Posterior vena cava (tissue), 2 donors: ENCODE measurements around the gene JDP2. TPM values are rescaled to one million over a fixed set of nuclear protein-coding genes. Genes with fewer than 3 reads are reported as not detected.
"Not testable (repeated sequence)": the region's sequence is repeated elsewhere in the genome, so short reads cannot be mapped to it uniquely, and the experiment has no call there.

Source experiments
- DNase-seq: peaks from one replicate; pipeline ENCODE4 v3.0.0-alpha.2; 2020; ENCODE audit warnings: low spot score
- intact Hi-C, 2 donors: fragments of 100-400 bp; cut with DNase I; formaldehyde crosslinking; loops; one replicate each; pipeline versions ENCODE4 v1.14.1 to v1.14.2; 2022 to 2023
- long read RNA-seq, 2 donors: library from polyadenylated mRNA; unstranded; transcript quantifications; one replicate each; pipeline ENCODE4 v2.0.0, GENCODE V29; 2020 to 2021
- total RNA-seq, 2 donors: library from RNA; stranded (reverse); fragmentation: NEBNext Ultra II Directional; extraction: Animal tissue kit (Norgen Biotek cat#: 25700); gene quantifications; one replicate each; pipeline ENCODE4 v1.2.1, GENCODE V29; 2021
- donor health status: DM: yes; HTN: yes; CAD: no.
- donor health status: DM: yes; HTN: yes; CAD: no.

JDP2 gene, protein sequence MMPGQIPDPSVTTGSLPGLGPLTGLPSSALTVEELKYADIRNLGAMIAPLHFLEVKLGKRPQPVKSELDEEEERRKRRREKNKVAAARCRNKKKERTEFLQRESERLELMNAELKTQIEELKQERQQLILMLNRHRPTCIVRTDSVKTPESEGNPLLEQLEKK
- total RNA-seq: 10 to 100 TPM; 44.2 to 54.8 TPM
- long read RNA-seq, donor 1, transcript JDP2-206 (4 exons, 631 nt): major isoform, 30 of 40 reads
- long read RNA-seq, donor 1, partial matches to known transcripts: 2 of 40 reads
- long read RNA-seq, donor 1, other reads (novel, unspliced or antisense): 8 of 40 reads
- long read RNA-seq, donor 2, full-length matches to known transcripts: 1 of 15 reads
- long read RNA-seq, donor 2, partial matches to known transcripts: 4 of 15 reads
- long read RNA-seq, donor 2, other reads (novel, unspliced or antisense): 10 of 15 reads

DNA sequence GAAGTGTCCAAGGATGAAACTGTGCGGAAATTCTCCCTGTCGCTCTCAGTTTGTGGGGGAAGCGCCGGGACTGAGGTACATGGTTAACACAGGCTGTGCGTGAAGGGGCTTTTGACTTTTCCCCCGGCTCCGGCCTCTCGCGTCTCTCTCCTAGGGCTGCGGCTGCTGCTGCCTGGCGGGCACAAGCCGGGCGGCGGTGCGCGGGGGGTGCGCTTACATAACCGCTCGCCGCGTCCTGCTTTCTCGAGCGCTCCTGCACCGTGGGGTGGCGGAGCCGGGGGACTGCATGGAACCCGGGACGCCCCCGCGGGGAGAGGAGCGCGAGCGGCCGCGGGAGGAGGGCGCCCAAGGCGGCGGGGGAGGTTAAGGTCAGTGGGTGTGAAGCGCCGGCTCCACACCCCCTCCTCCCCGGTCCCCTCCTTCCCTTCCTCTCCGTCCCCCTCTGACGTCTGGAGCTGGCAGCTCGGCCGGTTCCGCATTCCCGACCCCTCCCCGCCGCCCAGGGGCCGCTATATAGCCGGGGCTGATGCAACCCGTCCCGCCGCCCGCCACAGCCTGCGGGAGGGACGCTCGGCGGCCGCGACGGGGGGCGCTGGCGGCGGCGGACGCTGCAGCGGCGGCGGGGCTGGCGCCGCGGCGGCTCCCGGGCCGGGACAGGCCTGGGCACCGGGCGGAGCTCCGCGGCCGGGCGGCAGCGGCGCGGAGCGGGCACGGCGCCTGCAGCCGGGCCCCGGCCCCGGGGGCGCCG lies at the start of gene JDP2:
Gene JDP2 (plus strand): TSS at position 541 of the 748 bp plus-strand sequence. CDS start 9,899 bp downstream, outside the sequence.
- DNase-seq: peak; percentile 99

DNA sequence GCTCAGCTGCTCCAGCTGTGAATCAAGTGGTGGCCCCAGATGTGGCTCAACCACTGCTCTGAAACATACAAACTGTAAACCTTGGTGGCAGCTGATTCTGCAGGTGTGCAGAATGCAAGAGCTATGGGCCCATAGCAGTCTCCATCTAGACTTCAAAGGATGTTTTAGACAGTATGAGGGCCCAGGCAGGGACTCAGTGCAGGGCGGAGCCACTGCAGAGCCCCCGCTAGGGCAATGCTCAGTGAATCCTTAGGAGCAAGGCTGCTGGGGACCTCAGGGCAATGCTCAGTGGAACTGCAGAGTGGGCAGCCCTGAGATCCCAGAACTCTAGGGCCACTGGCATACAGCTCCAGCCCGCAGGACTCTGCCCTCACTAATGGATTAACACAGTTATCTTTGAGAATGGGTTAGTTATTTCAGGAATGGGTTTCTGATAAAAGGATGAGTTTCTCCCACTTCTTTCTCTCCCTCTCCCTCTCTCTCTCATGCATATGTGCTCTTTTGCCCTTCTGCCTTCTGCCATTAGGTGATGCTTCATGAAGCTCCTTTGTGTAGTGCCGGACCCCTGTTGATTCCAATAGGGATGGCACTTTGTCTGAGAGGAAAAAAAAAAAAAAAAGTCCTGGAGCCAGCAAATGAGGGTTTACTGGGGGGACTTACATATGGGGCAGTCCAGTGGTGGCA lies 48.4 kb upstream of the JDP2 start:
- intact Hi-C loops: no loop called here

More for the DNA sequence above, at the start of gene JDP2:
- intact Hi-C loops: no loop called here

DNA sequence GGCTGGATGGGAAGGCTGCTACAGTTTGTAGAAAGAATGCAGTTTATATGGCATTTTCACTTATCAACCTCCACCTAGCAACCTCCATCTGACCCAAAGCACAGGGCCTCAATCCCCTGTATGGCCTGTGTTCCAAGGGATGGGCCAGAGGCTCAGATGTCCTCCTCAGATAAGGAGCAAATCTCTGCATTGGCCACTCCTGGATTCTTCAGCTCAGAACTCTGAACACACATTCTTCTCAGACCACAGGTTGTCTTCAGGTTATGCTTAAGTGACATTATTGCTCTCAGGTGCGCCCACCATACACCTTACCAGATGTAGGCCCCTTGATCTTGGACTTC lies 47.9 kb upstream of the JDP2 start:
- DNase-seq: no peak
- intact Hi-C loops: loop anchor here in 1 of 2 donors (1.0 kb wide), 1 partner anchor 14 kb away; no protein-coding TSS in a partner anchor

More for the DNA sequence above, 48.4 kb upstream of the JDP2 start:
- DNase-seq: no peak

DNA sequence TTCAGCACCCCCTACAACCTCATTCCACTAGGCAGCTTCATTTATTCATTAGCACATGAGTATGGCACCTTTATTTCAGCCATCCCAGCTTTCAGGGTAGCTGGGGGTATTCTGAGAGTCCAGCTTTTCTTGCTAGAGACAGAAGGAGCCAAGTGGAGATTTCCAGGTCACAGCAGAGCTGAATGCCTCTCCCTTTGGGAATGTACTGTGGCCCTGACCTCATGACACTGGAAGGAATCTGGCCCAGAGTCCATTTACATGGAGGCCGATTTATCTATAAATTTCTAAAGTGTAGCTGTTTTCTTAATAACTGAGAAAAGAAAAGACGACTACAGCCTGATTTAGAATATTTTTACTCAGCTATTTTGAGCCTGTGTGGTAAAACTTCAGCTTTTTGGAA lies 47.2 kb upstream of the JDP2 start:
- intact Hi-C loops: loop anchor here in 1 of 2 donors (1.0 kb wide), 1 partner anchor 14 kb away; no protein-coding TSS in a partner anchor
- DNase-seq: no peak

DNA sequence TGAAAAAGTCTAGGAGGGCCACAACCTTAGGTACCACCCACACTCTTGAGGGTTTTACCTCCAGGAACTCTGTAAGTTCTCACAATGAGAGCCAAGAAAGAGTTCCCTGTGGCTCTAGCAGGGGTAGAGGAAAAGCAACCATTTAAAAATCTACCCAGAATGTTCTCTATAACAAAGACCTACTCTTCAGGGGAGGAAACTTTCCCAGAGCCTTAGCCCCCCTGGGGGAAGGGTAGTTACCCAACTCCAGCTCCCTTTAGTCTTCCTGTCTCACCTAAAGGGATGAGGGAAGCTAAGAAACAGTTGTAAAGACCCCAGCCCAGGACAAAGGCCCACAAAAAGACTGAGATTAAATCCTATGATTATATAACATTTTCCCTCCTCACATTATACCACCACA lies 46.2 kb upstream of the JDP2 start:
- intact Hi-C loops: no loop called here
- no peak for DNase-seq

DNA sequence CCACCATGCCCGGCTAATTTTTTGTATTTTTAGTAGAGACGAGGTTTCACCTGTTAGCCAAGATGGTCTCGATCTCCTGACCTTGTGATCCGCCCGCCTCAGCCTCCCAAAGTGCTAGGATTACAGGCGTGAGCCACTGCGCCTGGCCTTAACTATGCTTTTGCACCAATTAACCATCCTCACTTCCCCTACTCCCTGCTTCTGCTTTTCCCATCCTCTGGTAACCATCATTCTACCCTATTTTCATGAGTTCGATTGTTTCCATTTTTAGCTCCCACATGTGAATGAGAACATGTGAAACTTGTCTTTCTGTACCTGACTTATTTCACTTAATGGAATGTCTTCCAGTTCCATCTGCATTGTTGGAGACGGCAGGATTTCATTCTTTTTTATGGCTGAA lies 44.6 kb upstream of the JDP2 start:
- DNase-seq, intact Hi-C loops: not testable (repeated sequence)

DNA sequence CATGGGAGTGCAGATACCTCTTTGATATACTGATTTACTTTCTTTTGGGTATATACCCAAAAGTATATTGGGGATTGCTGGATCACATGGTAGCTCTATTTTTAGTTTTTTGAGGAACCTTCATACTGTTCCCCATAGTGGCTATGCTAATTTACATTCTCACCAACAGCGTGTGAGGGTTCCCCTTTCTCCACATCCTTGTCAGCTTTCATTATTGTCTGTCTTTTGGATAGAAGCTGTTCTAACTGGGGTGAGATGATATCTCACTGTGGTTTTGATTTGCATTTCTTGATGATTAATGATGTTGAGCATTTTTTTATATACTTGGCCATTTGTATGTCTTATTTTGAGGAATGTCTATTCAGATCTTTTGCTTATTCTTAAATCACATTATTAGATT lies 44.1 kb upstream of the JDP2 start:
- DNase-seq: no peak
- intact Hi-C loops: no loop called here

DNA sequence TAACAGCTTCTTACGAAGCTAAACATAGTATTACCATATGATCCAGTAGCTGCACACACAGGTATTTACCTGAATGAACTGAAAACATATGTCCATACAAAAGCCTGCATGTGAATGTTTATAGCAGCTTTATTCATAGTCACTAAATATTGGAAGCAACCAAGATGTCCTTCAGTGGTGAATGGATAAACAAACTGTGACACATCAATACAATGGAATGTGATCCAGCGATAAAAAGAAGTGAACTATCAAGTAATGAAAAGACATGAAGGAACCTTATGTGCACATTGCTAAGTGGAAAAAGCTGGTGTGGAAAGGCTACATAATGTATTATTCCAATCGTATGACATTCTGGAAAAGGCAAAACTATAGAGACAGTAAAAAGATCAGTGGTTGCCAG lies 38.1 kb upstream of the JDP2 start:
- intact Hi-C loops: no loop called here
- DNase-seq: no peak

DNA sequence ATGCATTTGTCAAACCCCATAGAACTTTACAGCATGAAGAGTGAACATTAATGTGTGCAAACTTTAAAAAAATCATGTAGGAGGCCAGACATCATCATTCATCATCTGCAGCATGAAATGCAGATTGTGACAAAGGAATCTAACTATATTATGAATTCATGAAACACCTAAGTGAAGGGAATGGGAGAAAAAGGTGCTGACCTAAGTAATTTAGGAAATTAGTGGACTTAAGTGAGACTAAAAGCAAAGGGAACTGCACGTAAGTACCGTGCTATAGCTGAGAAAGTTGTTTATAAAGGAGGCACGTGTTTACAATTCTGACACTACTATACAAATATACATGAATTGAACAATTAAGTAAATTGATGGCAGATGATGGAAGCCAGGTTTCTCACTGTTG lies 37.6 kb upstream of the JDP2 start:
- intact Hi-C loops: no loop called here
- DNase-seq: no peak

DNA sequence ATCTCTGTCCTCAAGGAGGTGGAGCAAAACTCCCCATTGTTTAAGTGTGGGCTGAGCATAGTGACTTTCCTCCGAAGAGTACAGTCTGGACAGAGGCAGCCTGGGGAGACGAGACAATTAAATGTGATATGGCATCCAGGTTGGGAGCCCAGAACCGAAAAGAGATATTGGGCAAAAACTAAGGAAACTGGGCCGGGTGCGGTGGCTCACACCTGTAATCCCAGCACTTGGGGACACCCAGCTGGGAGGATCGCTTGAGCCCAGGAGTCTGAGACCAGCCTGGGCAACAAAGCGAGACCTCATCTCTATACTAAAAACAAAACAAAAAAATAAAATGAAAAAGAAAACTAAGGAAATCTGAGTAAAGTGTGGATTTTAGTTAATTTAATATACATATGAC lies 35.9 kb upstream of the JDP2 start:
- intact Hi-C loops: no loop called here
- no peak for DNase-seq

DNA sequence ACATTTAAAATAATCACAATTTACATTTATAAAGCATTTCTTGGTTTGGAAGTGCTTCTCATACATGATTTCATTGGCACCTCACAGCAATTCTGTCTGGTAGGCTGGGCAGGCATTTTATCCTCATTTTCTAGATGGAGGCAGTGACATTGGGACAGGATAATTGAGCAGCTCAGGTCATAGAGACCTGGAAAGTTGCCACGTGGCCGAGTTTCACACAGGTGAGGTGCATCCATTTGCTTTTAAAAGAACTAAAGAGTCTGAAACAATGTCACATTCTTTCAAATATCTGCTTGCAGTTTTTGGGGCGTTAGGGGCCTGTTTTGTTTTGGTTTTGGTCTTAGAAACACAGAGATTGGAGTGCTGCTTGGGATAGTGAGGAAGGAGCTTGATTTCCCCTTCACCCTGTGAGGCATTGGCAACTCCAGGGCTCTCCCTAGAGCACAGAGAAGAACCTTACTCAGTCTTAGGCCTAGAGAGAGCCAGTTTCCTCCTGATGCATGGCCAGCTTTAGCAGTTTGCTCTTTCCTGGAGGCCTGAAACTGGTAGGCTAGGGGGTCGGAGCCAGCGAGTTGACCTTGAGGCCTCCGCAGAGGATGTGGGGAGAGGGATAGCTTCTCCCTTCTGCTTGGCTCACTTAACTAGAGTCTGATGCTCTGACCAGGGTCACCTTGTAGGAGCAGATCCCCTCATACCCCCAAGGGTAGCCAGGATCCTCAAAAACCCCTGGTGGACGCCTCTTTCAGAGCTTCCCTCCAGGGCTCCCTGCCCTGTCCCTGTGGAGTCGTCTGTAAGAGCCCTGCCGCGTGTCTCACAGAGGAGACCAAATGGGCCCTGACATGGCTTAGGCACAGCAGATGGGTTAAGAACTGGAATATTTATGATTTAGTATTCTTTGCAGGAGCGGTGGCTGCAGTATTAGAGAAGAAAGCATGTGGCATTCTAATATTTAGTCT lies 34.9 kb upstream of the JDP2 start:
- no peak for DNase-seq
- intact Hi-C loops: no loop called here

DNA sequence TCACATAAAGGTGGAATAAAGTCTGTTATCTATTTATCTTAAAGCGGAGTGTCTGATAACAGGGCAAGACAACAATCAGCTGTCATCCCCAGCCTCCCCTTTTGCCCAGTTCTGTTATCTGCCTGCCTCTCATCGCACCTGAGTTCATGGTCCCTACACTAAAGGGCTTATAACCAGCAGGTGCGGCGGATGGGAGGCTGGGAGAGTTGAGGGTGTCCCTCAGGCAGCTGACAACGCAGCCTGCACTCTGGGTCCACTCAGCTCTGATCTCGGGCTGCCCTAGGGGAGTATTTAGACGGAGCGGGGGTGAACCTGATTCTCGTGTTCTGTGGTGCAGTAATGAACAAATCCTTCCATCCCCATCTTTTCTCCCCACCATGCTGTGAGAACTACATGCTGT lies 34.0 kb upstream of the JDP2 start:
- intact Hi-C loops: no loop called here
- DNase-seq: no peak

DNA sequence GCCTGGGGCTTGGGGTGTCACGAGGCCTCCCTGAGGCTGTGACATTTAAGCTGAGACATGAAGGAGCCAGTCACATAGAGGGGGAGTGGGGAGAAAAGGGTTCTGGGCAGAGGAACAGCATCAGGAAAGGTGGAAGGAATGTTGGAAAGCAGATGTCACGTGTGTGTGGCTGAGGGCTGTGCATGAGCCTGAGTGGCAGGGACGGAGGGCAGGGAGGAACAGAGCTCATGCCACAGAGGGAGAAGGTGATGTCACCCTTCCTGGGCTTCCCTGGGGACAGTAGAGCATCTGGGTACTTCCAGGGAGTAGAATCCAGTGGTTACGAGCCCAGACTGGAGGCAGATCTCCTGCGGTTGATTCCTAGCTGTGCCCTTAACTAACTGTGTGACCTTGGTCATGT lies 32.0 kb upstream of the JDP2 start:
- DNase-seq: no peak
- intact Hi-C loops: no loop called here

DNA sequence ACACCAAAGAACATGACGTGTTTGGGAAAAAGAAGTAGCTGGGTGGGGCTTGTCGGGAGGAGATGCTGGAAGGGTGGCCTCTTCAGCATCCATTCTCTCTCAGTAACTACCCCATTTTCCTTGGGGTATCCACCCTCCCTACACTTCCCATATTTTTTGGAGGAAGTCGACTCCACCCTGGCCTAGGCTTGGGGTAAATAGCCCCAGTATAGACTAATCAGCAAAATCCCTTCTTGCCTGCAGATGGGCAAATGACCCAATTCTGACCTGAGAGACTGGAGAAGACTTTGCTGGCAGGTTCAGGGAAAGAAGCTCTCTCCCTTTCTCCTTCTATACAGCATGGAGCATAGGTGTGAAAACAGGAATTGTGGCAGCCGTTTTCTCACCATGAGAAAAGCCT lies 28.5 kb upstream of the JDP2 start:
- intact Hi-C loops: no loop called here
- DNase-seq: no peak

DNA sequence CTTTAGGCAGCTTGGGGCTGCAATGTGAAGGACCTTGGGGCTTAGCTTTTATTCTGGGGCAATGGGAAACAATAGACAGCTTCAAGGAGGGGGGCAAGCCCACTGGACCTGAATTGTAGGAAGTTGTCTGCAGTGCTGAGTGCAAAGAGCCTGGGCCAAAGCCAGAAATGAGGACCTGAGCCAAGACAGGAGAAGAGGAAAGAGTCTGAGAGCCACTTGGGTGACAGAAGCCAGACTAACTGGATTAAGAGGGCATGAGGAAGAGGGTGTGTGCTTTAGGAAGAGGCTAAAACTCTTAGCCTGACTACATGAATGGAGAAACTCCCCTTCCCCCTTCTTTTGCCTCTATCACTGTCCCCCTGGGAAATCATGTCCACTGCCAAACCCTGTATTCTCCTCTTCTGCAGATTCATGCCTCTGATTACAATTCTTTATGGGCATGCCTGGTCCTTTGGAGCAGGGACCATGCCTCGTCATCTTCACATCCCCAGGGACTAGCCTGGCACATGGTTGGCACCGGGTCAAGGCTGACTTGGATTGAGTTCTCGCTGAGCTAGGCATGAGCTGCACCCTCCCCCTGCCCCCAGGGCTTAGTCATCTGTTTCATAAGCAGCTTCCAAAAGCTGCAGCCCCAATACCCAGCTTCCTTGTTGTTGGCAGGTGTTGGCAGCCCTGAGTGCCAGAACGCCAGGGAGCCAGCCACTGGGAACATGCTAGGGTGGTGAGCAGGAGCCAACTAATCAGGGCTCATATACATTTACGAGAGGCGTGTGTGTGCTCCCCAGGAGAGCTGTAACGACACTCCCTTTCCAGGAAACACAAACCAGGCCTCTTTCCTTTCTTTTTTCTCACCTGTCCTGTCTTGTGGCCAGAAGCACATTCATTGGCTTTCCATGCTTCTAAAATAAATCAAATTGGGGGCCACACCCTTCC lies 27.7 kb upstream of the JDP2 start:
- intact Hi-C loops: no loop called here
- peak; percentile 93 for DNase-seq

DNA sequence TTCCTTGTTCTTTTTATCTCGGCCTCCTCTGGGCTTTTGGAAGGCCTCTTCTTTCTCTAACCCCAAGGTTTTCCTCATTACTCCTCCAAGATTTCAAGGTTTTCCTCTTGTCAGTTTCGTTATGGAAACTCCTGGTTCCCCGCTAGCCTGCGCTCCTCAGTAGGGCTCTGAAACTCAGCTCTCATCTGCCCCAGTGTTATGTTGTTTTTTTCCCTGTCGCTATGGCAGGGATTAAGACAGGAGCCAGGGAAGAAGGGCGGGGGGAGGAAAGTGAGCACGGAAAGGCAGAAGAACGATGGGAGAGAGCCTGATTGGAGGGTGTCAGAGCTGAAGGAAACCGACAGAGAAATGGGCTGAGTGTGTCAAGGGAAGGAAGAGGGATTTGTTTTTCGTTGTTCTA lies 26.5 kb upstream of the JDP2 start:
- intact Hi-C loops: no loop called here

DNA sequence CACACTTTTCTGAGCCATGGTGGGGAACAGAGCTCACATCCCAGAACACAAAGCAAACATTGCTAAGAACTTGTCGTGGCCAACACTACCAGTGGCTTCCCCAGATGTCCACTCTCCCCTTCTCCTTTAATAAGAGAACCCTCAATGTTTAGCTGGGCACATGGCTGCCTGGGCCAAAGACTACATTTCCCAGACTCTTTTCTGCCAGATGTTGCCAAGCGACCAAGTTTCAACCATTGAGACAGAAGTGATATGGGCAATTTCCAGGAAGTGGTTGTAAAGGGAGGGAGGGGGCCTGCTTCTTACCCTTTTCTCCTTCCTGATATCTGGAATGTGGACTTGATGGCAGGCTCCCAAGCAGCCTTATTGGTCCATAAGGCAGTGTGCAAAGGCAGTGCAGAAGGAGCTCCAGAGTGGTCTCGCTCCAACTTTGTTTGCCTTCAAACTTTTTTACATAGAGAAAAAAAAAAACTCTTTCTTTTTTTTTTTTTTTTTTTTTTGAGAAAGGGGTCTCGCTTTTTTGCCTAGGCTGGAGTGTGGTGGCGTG lies 24.9 kb upstream of the JDP2 start:
- no peak for DNase-seq
- intact Hi-C loops: no loop called here

More for the DNA sequence above, 26.5 kb upstream of the JDP2 start:
- DNase-seq: peak; percentile 86

DNA sequence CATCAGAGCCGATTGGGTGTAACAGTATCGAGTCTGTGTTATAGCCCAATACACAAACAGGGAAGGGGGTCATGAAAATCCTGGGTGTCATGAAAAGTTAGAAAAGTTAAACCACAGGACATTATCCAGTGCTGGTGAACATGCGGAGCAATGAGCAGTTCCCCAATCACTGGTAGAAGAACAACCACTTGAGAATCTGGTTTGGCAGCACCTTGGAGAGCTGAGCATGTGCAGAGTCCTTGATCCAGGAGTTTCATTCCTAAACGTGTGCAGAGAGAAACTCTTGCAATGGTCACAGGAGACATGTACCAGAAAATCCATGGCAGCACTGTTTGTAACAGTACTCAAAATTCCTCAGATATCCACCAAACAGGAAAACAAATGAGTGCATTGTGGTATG lies 23.0 kb upstream of the JDP2 start:
- no peak for DNase-seq
- intact Hi-C loops: no loop called here
